HG02970 (cell line): ENCODE data around the gene KCNQ2.

Experiments used
- ATAC-seq: cut with Tn5 transposase; IDR thresholded peaks from one replicate; pipeline ENCODE4 v1.9.1; 2021; ENCODE audit warnings: mild to moderate bottlenecking, moderate library complexity, moderate number of reproducible peaks; ENCODE audit not compliant: unreplicated experiment, low FRiP score

KCNQ2 gene

GRCh38 chr20:63441136-63442099, 31.0 kb downstream of the KCNQ2 start:
- ATAC-seq = no peak

GRCh38 chr20:63440366-63440955, 32.0 kb downstream of the KCNQ2 start:
- no peak for ATAC-seq

GRCh38 chr20:63439866-63440265, 32.6 kb downstream of the KCNQ2 start:
- no peak for ATAC-seq

- no peak for ATAC-seq
These were observed 34.3 kb downstream of the KCNQ2 start for GRCh38 chr20:63438121-63438520.

- no peak for ATAC-seq
These were observed 36.9 kb downstream of the KCNQ2 start for GRCh38 chr20:63435552-63435951.

- ATAC-seq = no peak
These were observed 37.7 kb downstream of the KCNQ2 start for GRCh38 chr20:63434599-63435378.

GRCh38 chr20:63433756-63434531, 38.5 kb downstream of the KCNQ2 start:
- ATAC-seq = no peak

GRCh38 chr20:63433351-63433750, 39.1 kb downstream of the KCNQ2 start:
- no peak for ATAC-seq

- ATAC-seq = no peak
These were observed 39.7 kb downstream of the KCNQ2 start for GRCh38 chr20:63432577-63433325.

- ATAC-seq = no peak
These were observed 40.5 kb downstream of the KCNQ2 start for GRCh38 chr20:63431944-63432343.

- ATAC-seq = no peak
These were observed 41.6 kb downstream of the KCNQ2 start for GRCh38 chr20:63430891-63431290.

GRCh38 chr20:63429992-63430391, 42.5 kb downstream of the KCNQ2 start:
- no peak for ATAC-seq

GRCh38 chr20:63428906-63429575, 43.4 kb downstream of the KCNQ2 start:
- ATAC-seq = no peak

- no peak for ATAC-seq
These were observed 44.6 kb downstream of the KCNQ2 start for GRCh38 chr20:63427724-63428330.

GRCh38 chr20:63427206-63427605, 45.2 kb downstream of the KCNQ2 start:
- no peak for ATAC-seq

- ATAC-seq = no peak
These were observed 46.5 kb downstream of the KCNQ2 start for GRCh38 chr20:63425846-63426485.

GRCh38 chr20:63424613-63425012, 47.8 kb downstream of the KCNQ2 start:
- no peak for ATAC-seq

- no peak for ATAC-seq
These were observed 48.7 kb downstream of the KCNQ2 start for GRCh38 chr20:63423751-63424150.
